CD14-positive monocyte (primary cell): ENCODE results near the gene MRPL41. TPM values are rescaled to one million over a fixed set of nuclear protein-coding genes. Genes with fewer than 3 reads are reported as not detected.

Experiments used
- DNase-seq, 3 donors: peaks; one replicate each; pipeline ENCODE4 v3.0.0-alpha.2; 2011 to 2022
- H2AFZ ChIP-seq: 2 replicates; pipeline ENCODE4 v1.6.0; 2012; ENCODE audit warnings: mild to moderate bottlenecking, low read depth, low read length, inconsistent platforms; ENCODE audit not compliant: insufficient read depth, poor library complexity, severe bottlenecking
- H3K27ac ChIP-seq, 2 donors: 1 replicate in 1 of 2; 2 replicates in 1 of 2; pipeline ENCODE4 v1.5.1; 2012 to 2013; ENCODE audit warnings: low read length in 2 of 2, control low read depth in 1 of 2, inconsistent platforms in 1 of 2, low read depth in 1 of 2, mild to moderate bottlenecking in 1 of 2
- H3K27me3 ChIP-seq, 2 donors: one replicate each; pipeline versions ENCODE4 v1.6.0 to v1.6.1; 2011 to 2013; ENCODE audit warnings: low read length in 2 of 2; ENCODE audit not compliant: control insufficient read depth in 2 of 2, insufficient read depth in 2 of 2
- H3K36me3 ChIP-seq, 2 donors: replicated peaks in 1 of 2; 1 replicate in 1 of 2; 2 replicates in 1 of 2; pipeline versions ENCODE4 v1.5.1 to v1.6.1; 2012 to 2013; ENCODE audit warnings: low read length in 2 of 2, control low read depth in 1 of 2, inconsistent platforms in 1 of 2, mild to moderate bottlenecking in 1 of 2; ENCODE audit not compliant: insufficient read depth in 2 of 2, control insufficient read depth in 1 of 2
- H3K4me1 ChIP-seq, 2 donors: 1 replicate in 1 of 2; 2 replicates in 1 of 2; pipeline versions ENCODE4 v1.5.1 to v1.6.1; 2012 to 2013; ENCODE audit warnings: low read length in 2 of 2, control low read depth in 1 of 2, inconsistent platforms in 1 of 2, mild to moderate bottlenecking in 1 of 2, moderate library complexity in 1 of 2; ENCODE audit not compliant: insufficient read depth in 2 of 2, control insufficient read depth in 1 of 2
- H3K4me2 ChIP-seq: replicated peaks from 2 replicates; pipeline ENCODE3; 2012; ENCODE audit warnings: low read length, moderate library complexity, mild to moderate bottlenecking; ENCODE audit not compliant: poor library complexity, severe bottlenecking; ENCODE audit errors: extremely low read depth
- H3K4me3 ChIP-seq, 3 experiments: fragments of 200-600 bp in 1 of 3; sonication (generic) in 1 of 3; replicated peaks in 1 of 3; 1 replicate in 2 of 3; 2 replicates in 1 of 3; pipeline ENCODE4 v1.5.1; 2011 to 2013; ENCODE audit warnings: low read length in 3 of 3, mild to moderate bottlenecking in 3 of 3, control low read depth in 2 of 3, low read depth in 2 of 3, inconsistent platforms in 1 of 3, moderate library complexity in 1 of 3
- H3K79me2 ChIP-seq: 2 replicates; pipeline ENCODE4 v1.6.0; 2012; ENCODE audit warnings: mild to moderate bottlenecking, control low read depth, inconsistent platforms, low read length, moderate library complexity; ENCODE audit not compliant: insufficient read depth
- H3K9ac ChIP-seq: 2 replicates; pipeline ENCODE4 v1.6.0; 2017; ENCODE audit warnings: low read length, mild to moderate bottlenecking; ENCODE audit not compliant: insufficient read depth, poor library complexity, severe bottlenecking
- H3K9me3 ChIP-seq, 2 donors: replicated peaks in 1 of 2; 1 replicate in 1 of 2; 2 replicates in 1 of 2; pipeline versions ENCODE4 v1.5.1 to v1.6.1; 2012 to 2013; ENCODE audit warnings: low read length in 2 of 2, control low read depth in 1 of 2; ENCODE audit not compliant: control insufficient read depth in 1 of 2, insufficient read depth in 1 of 2
- H4K20me1 ChIP-seq: 2 replicates; pipeline ENCODE4 v1.6.0; 2012; ENCODE audit warnings: mild to moderate bottlenecking, low read length, control low read depth, moderate library complexity; ENCODE audit not compliant: insufficient read depth
- H3K27ac Mint-ChIP-seq, 7 donors: one replicate each; pipeline ENCODE4 v1.8.0; 2020; ENCODE audit warnings: mild to moderate bottlenecking in 7 of 7, mixed read lengths in 7 of 7, moderate library complexity in 6 of 7, inconsistent platforms in 2 of 7
- H3K27me3 Mint-ChIP-seq, 3 donors: one replicate each; pipeline ENCODE4 v1.8.0; 2021 to 2022; ENCODE audit warnings: low read depth in 3 of 3, mild to moderate bottlenecking in 3 of 3, mixed read lengths in 3 of 3, moderate library complexity in 3 of 3, inconsistent platforms in 1 of 3
- H3K36me3 Mint-ChIP-seq, 2 donors: one replicate each; pipeline ENCODE4 v1.8.0; 2020; ENCODE audit warnings: mixed read lengths in 2 of 2, inconsistent platforms in 1 of 2, mild to moderate bottlenecking in 1 of 2
- H3K4me1 Mint-ChIP-seq: one replicate; pipeline ENCODE4 v1.8.0; 2020; ENCODE audit warnings: mild to moderate bottlenecking, mixed read lengths
- H3K4me3 Mint-ChIP-seq, 2 donors: one replicate each; pipeline ENCODE4 v1.8.0; 2020; ENCODE audit warnings: mild to moderate bottlenecking in 2 of 2, mixed read lengths in 2 of 2, moderate library complexity in 1 of 2
- H3K9me3 Mint-ChIP-seq, 7 donors: one replicate each; pipeline ENCODE4 v1.8.0; 2020 to 2022; ENCODE audit warnings: mixed read lengths in 7 of 7, mild to moderate bottlenecking in 6 of 7, moderate library complexity in 6 of 7, inconsistent platforms in 2 of 7
- WGBS: methylation state at CpG from one replicate; pipeline ENCODE4 v1.1.5; 2013; ENCODE audit warnings: missing lambda C conversion rate; ENCODE audit not compliant: insufficient coverage; 5-methylcytosine and 5-hydroxymethylcytosine counted together
- intact Hi-C, 2 donors: fragments of 100-400 bp; cut with micrococcal nuclease; formaldehyde crosslinking; loops; one replicate each; pipeline versions ENCODE4 v1.15.0 to v1.15.1; 2023
- polyA plus RNA-seq, 3 donors: library from polyadenylated mRNA; depleted of rRNA in 1 of 3; unstranded in 2 of 3; stranded (reverse) in 1 of 3; fragments of 300-500 nt in 2 of 3; fragments of >200 nt in 1 of 3; fragmentation: Illumina TruSeq in 2 of 3; gene quantifications; 1 replicate in 2 of 3; 2 replicates in 1 of 3; pipeline ENCODE4 v1.2.3, GENCODE V29; 2012 to 2021
- TF ChIP-seq, protein P1 (sequence below): fragments of 200-600 bp; IDR thresholded peaks from one replicate; pipeline ENCODE4 v1.8.0; 2022; ENCODE audit warnings: antibody characterized with exemption, mild to moderate bottlenecking

The MRPL41 gene
- polyA plus RNA-seq, 3 donors = 17.3 to 49.4 (median 33.2) TPM

DNA sequence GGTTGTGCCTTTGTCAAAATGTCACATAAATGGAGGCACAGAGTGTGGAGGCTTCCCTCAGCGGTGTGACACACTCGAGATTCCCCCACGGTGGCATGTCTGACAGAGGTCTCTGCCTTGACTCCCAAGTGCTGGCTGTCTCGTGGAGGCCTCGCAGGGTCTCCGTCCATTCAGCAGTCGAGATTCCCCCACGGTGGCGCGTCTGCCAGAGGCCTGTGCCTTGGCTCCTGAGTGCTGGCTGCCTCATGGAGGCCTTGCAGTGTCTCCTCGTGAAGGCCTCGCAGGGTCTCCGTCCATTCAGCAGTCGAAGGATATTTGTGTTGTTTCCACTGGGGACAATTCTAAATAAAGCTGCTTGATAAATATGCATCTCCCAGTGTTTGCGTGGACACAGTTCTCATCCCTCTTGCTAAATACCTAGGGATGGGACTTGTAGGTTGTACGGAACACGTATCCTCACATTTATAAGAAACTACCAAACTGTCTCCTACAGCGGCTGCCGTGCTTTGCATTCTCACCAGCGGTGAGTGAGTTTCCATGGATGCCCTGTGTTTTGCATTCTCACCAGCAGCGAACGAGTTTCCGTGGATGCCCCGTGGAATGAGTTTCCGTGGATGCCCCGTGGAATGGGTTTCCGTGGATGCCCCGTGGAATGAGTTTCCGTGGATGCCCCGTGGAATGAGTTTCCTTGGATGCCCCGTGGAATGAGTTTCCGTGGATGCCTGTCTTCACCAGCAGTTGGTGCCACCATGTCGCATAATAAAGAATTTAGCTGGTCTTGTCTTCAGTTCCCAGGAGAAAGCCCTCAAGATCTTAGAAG is 27.3 kb upstream of the MRPL41 start:
- Histone ChIP-seq H3K4me3 (no peak overlapping the region), H3K9ac (no peak overlapping the region), H3K27ac (no peak overlapping the region), H3K79me2 (no peaks in the 10 kb centered on the region), H3K4me1 (no peaks in the 10 kb centered on the region), H3K27me3 (no peaks in the 10 kb centered on the region), H4K20me1 (no peaks in the 10 kb centered on the region), H3K4me2 (no peak overlapping the region), H2AFZ (no peak overlapping the region), H3K36me3 (no peaks in the 10 kb centered on the region), H3K9me3 (no peaks in the 10 kb centered on the region)
- WGBS = 95% methylated on average over 28 of the region's 33 CpGs
- H3K4me1 Mint-ChIP-seq = peaks cover 5% of the 10 kb centered on the region
- no peak overlapping the region for H3K27ac Mint-ChIP-seq
- H3K36me3 Mint-ChIP-seq = no peaks in the 10 kb centered on the region
- intact Hi-C loops = loop anchor here in 1 of 2 donors (10.0 kb wide), 2 partner anchors 100 to 230 kb away; partner anchors contain the start of genes EXD3 and NOXA1
- TF ChIP-seq, protein P1, sequence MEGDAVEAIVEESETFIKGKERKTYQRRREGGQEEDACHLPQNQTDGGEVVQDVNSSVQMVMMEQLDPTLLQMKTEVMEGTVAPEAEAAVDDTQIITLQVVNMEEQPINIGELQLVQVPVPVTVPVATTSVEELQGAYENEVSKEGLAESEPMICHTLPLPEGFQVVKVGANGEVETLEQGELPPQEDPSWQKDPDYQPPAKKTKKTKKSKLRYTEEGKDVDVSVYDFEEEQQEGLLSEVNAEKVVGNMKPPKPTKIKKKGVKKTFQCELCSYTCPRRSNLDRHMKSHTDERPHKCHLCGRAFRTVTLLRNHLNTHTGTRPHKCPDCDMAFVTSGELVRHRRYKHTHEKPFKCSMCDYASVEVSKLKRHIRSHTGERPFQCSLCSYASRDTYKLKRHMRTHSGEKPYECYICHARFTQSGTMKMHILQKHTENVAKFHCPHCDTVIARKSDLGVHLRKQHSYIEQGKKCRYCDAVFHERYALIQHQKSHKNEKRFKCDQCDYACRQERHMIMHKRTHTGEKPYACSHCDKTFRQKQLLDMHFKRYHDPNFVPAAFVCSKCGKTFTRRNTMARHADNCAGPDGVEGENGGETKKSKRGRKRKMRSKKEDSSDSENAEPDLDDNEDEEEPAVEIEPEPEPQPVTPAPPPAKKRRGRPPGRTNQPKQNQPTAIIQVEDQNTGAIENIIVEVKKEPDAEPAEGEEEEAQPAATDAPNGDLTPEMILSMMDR = no peak
- H3K27me3 Mint-ChIP-seq = peaks cover 0 to 4% (median 2%) of the 10 kb centered on the region in 3 donors
- no peak overlapping the region for H3K4me3 Mint-ChIP-seq
- no peaks in the 10 kb centered on the region for H3K9me3 Mint-ChIP-seq
- DNase-seq = no peak

- Histone ChIP-seq H3K27me3 (no peaks in the 10 kb centered on the region), H2AFZ (no peak overlapping the region), H3K79me2 (no peaks in the 10 kb centered on the region), H3K9ac (no peak overlapping the region), H3K27ac (no peak overlapping the region), H3K4me2 (no peak overlapping the region), H3K36me3 (no peaks in the 10 kb centered on the region), H3K4me1 (no peaks in the 10 kb centered on the region), H3K4me3 (no peak overlapping the region), H3K9me3 (no peaks in the 10 kb centered on the region), H4K20me1 (no peaks in the 10 kb centered on the region)
- TF ChIP-seq, protein P1 = no peak
- intact Hi-C loops = loop anchor here in 1 of 2 donors (10.0 kb wide), 2 partner anchors 100 to 230 kb away; partner anchors contain the start of genes EXD3 and NOXA1
- Mint-ChIP-seq H3K36me3 (no peaks in the 10 kb centered on the region), H3K9me3 (no peaks in the 10 kb centered on the region), H3K27me3 (peaks cover 0 to 4% (median 2%) of the 10 kb centered on the region in 3 donors), H3K27ac (no peak overlapping the region), H3K4me3 (no peak overlapping the region), H3K4me1 (peaks cover 5% of the 10 kb centered on the region)
- 93% methylated on average over 3 of the region's 5 CpGs for WGBS
- no peak for DNase-seq
These were observed 26.7 kb upstream of the MRPL41 start for GRCh38 chr9:137524981-137525317.
